Loucy (cell line): ENCODE measurements around the gene PRAF2.

Experiments
- H2AFZ ChIP-seq: fragments of 200-600 bp; sonication (generic); 2 replicates; pipeline ENCODE4 v1.6.0; 2016; ENCODE audit warnings: antibody characterized with exemption, mild to moderate bottlenecking, low read length, moderate library complexity
- H3F3A ChIP-seq: fragments of 200-600 bp; 2 replicates; pipeline ENCODE4 v1.6.0; 2016; ENCODE audit warnings: antibody characterized with exemption, low read depth, mild to moderate bottlenecking
- H3K27me3 ChIP-seq: fragments of 200-600 bp; sonication (generic); 2 replicates; pipeline ENCODE4 v1.6.1; 2014; ENCODE audit warnings: low read length, mild to moderate bottlenecking; ENCODE audit not compliant: insufficient read depth, poor library complexity, severe bottlenecking
- H3K36me3 ChIP-seq: fragments of 200-600 bp; sonication (generic); 2 replicates; pipeline ENCODE4 v1.6.1; 2016; ENCODE audit warnings: low read length; ENCODE audit not compliant: insufficient read depth
- H3K4me1 ChIP-seq: fragments of 200-600 bp; sonication (generic); 2 replicates; pipeline ENCODE4 v1.5.1; 2014; ENCODE audit warnings: low read length, mild to moderate bottlenecking; ENCODE audit not compliant: insufficient read depth, poor library complexity, severe bottlenecking
- H3K4me2 ChIP-seq: fragments of 200-600 bp; sonication (generic); 2 replicates; pipeline ENCODE4 v1.6.0; 2014; ENCODE audit warnings: antibody characterized with exemption, low read length, low read depth, mild to moderate bottlenecking; ENCODE audit not compliant: poor library complexity, severe bottlenecking
- H3K4me3 ChIP-seq: fragments of 200-600 bp; sonication (generic); 2 replicates; pipeline ENCODE4 v1.5.1; 2014; ENCODE audit warnings: low read length, mild to moderate bottlenecking, mixed read lengths; ENCODE audit not compliant: poor library complexity, severe bottlenecking
- H3K79me2 ChIP-seq: fragments of 200-600 bp; sonication (generic); 2 replicates; pipeline ENCODE4 v1.6.1; 2014; ENCODE audit warnings: low read length; ENCODE audit not compliant: insufficient read depth
- H3K9ac ChIP-seq: fragments of 200-600 bp; sonication (generic); 2 replicates; pipeline ENCODE4 v1.6.0; 2014; ENCODE audit warnings: mild to moderate bottlenecking, low read depth, low read length, moderate library complexity; ENCODE audit not compliant: poor library complexity, severe bottlenecking
- H3K9me2 ChIP-seq: fragments of 200-600 bp; sonication (generic); replicated peaks from 2 replicates; pipeline ENCODE4 v1.6.1; 2016; ENCODE audit warnings: low read depth, low read length, mixed read lengths
- H3K9me3 ChIP-seq: fragments of 200-600 bp; sonication (generic); 2 replicates; pipeline ENCODE4 v1.6.1; 2014; ENCODE audit warnings: mild to moderate bottlenecking, antibody characterized with exemption, low read length, low read depth; ENCODE audit not compliant: insufficient read depth
- H4K20me1 ChIP-seq: fragments of 200-600 bp; sonication (generic); 2 replicates; pipeline ENCODE4 v1.6.0; 2014; ENCODE audit warnings: antibody characterized with exemption, low read length, mild to moderate bottlenecking; ENCODE audit not compliant: insufficient read depth, poor library complexity, severe bottlenecking
- EZH2phosphoT487 ChIP-seq: fragments of 200-600 bp; IDR thresholded peaks from 2 replicates; pipeline ENCODE4 v1.6.1; 2018; ENCODE audit warnings: antibody characterized with exemption, mild to moderate bottlenecking, moderate library complexity, borderline replicate concordance
- TF ChIP-seq, protein P1 (sequence below): fragments of 200-600 bp; sonication (generic); conservative IDR thresholded peaks from 2 replicates; pipeline ENCODE4 v1.5.1; 2014; ENCODE audit warnings: mild to moderate bottlenecking, antibody characterized with exemption, low read length

PRAF2 gene

DNA sequence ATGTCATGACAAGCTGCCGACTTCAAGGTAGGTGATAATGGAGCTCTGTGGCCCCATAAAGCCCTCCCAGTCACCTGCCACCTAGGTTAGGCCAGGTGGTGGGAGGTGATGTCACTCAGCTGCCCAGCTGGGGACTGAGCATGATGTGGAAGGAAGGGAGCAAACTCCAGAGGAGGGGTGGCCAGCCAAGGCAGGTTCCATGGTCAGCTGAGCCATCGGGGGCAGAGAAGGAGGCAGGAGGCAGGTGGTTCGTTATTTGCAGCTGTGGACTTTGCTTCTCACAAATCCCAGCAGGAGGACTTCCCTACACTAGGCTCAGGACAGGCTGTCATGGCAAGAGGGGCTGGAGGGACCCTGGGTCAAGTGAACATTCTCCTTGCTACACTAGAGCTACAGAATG is 12.9 kb downstream of the PRAF2 start:
- TF ChIP-seq, protein P1, sequence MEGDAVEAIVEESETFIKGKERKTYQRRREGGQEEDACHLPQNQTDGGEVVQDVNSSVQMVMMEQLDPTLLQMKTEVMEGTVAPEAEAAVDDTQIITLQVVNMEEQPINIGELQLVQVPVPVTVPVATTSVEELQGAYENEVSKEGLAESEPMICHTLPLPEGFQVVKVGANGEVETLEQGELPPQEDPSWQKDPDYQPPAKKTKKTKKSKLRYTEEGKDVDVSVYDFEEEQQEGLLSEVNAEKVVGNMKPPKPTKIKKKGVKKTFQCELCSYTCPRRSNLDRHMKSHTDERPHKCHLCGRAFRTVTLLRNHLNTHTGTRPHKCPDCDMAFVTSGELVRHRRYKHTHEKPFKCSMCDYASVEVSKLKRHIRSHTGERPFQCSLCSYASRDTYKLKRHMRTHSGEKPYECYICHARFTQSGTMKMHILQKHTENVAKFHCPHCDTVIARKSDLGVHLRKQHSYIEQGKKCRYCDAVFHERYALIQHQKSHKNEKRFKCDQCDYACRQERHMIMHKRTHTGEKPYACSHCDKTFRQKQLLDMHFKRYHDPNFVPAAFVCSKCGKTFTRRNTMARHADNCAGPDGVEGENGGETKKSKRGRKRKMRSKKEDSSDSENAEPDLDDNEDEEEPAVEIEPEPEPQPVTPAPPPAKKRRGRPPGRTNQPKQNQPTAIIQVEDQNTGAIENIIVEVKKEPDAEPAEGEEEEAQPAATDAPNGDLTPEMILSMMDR, result no peak
- TF ChIP-seq EZH2phosphoT487, result no peak
- Histone ChIP-seq H3K27me3 (no peaks in the 10 kb centered on the region), H3K36me3 (no peaks in the 10 kb centered on the region; the same call in 1 of the 2 replicates), H3K9me3 (no peaks in the 10 kb centered on the region), H3K4me3 (no peak overlapping the region), H3K9me2 (no peaks in the 10 kb centered on the region), H3F3A (no peaks in the 10 kb centered on the region), H3K4me2 (no peak overlapping the region), H3K79me2 (peaks cover 7% of the 10 kb centered on the region; the same call in 1 of the 2 replicates), H3K9ac (no peak overlapping the region), H4K20me1 (peaks cover 2% of the 10 kb centered on the region), H3K4me1 (no peaks in the 10 kb centered on the region), H2AFZ (no peak overlapping the region)

DNA sequence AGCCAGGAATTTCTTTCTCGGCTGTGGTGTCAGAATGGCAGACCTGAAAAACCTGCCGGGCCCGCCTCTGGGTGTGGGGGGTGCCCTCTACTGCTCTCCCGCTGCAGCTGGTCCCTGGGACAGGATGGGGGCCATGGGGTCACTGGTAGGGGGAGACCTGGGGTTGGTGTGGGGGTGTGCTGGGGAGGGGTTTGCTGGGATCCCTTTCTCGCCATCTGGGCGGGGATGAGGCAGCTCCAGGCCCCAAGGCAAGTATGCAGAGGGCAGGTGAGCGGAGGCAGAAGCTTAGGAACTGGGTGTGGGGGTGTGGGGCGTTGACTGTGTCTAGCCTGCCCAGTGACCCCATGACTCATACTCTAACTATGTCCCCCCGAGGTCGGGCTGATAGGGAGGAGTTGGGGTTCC is 14.1 kb downstream of the PRAF2 start:
- H3K4me3 ChIP-seq, result no peak overlapping the region
- H3K9me2 ChIP-seq, result no peaks in the 10 kb centered on the region
- no peaks in the 10 kb centered on the region for H3F3A ChIP-seq
- H3K9me3 ChIP-seq, result no peaks in the 10 kb centered on the region
- no peaks in the 10 kb centered on the region; the same call in 1 of the 2 replicates for H3K36me3 ChIP-seq
- H3K4me2 ChIP-seq, result no peak overlapping the region
- peaks cover 7% of the 10 kb centered on the region for H3K4me1 ChIP-seq
- TF ChIP-seq, protein P1, result no peak
- no peak for TF ChIP-seq EZH2phosphoT487
- H2AFZ ChIP-seq, result no peak overlapping the region
- no peaks in the 10 kb centered on the region for H3K27me3 ChIP-seq
- peaks cover 2% of the 10 kb centered on the region for H4K20me1 ChIP-seq
- H3K79me2 ChIP-seq, result peaks cover 17% of the 10 kb centered on the region; the same call in 1 of the 2 replicates
- H3K9ac ChIP-seq, result no peak overlapping the region

DNA sequence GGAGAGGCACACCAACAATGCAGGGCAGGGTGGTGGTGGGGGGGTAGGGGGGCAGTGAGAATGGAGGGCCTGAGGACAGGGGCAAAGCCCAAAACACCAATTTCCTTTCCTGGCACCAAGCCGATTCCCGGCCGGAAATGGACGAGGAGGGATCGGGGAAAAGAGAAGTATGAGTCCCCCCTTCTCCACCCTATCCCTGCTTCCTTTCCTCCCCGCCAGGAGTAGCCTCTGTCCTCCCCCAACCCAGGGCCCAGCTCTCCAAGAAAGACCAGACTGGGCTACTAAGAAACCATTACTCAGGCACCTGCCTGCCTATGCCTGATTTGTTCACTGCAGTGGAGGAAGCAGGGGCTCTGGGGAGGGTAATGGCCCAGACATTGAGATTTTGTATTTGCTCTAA is 14.6 kb downstream of the PRAF2 start:
- TF ChIP-seq, protein P1, result no peak
- TF ChIP-seq EZH2phosphoT487, result no peak

More for the DNA sequence above, 14.6 kb downstream of the PRAF2 start:
- no peak overlapping the region for H2AFZ ChIP-seq
- no peaks in the 10 kb centered on the region; the same call in 1 of the 2 replicates for H3K36me3 ChIP-seq
- no peaks in the 10 kb centered on the region for H3K9me3 ChIP-seq
- peaks cover 2% of the 10 kb centered on the region for H4K20me1 ChIP-seq
- no peak overlapping the region for H3K4me3 ChIP-seq
- peaks cover 21% of the 10 kb centered on the region for H3K79me2 ChIP-seq
- H3K4me1 ChIP-seq, result peaks cover 12% of the 10 kb centered on the region
- H3K9ac ChIP-seq, result no peak overlapping the region
- H3K27me3 ChIP-seq, result no peaks in the 10 kb centered on the region
- no peaks in the 10 kb centered on the region for H3K9me2 ChIP-seq
- H3F3A ChIP-seq, result no peaks in the 10 kb centered on the region
- H3K4me2 ChIP-seq, result no peak overlapping the region
